T-helper 2 cell (primary cell): ENCODE measurements around the gene BCAS3.
A peak's percentile ranks its signal among the peaks of the same experiment; 100 is the strongest.
"Not testable (repeated sequence)": the region's sequence is repeated elsewhere in the genome, so short reads cannot be mapped to it uniquely, and the experiment has no call there.

ENCODE experiments used
- DNase-seq, 5 experiments: peaks; one replicate each; pipeline versions ENCODE4 v3.0.0 to v3.0.0-alpha.2; 2012 to 2022

Gene BCAS3

GRCh38 chr17:61414141-61414935 is 736.7 kb downstream of the BCAS3 start:
- DNase-seq, result no peak

DNA sequence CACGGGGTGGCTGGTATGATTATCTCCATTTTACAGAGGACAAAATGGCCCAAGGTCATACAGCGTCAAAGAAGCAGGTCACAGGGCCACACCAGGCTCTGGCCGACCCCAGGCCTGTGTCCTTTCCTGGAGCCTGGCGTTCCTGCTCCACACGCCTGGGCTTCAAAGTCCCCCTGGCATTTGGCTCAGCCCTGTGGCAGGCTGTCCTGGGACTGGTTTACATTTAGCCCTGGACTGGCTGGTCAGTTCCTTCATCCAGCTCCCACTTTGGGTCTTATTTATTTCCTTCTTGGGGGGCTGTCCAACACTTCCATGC is 737.2 kb downstream of the BCAS3 start:
- no peak for DNase-seq

DNA sequence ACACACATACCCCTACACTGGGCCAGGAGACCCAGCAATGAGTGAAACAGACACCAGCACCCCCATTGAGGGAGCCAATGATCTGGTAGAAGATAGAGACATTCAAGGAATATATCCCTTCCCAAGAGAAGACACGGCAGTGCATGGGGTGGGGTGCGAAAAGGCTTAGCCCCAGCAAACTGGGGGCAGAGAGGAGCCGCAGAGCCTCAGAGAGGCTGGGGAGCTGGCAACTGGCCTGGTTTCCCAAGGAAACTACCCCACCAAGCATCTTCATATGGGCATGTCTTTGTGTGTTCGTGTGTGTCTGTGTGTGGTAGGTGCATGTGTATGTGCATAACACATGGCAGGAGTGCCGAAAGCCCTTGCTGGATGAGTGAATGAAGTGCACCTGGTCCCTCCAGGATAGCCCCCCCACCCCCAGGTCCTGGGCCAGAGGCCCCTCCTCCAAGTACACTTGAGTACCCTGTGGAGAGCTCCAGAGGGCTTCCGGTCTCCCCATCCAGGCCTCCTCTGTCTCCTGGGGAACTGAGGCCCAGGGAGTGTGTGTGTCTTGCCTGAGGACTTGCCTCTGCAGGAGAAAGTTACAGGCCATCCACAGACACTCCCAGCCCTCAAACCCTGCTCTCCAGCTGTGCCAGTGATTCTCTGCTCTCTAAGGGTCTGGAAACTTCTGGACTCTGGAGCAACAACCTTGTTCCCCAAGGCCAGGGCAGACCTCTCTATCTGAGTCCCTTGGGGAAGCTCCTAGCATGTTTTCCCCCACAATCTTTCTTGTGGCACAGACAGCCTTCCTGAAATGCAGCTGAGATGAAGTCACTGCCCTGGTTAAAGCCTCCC is 737.9 kb downstream of the BCAS3 start:
- no peak for DNase-seq

- DNase-seq, result no peak
These were observed 738.5 kb downstream of the BCAS3 start for GRCh38 chr17:61416211-61416539.

DNA sequence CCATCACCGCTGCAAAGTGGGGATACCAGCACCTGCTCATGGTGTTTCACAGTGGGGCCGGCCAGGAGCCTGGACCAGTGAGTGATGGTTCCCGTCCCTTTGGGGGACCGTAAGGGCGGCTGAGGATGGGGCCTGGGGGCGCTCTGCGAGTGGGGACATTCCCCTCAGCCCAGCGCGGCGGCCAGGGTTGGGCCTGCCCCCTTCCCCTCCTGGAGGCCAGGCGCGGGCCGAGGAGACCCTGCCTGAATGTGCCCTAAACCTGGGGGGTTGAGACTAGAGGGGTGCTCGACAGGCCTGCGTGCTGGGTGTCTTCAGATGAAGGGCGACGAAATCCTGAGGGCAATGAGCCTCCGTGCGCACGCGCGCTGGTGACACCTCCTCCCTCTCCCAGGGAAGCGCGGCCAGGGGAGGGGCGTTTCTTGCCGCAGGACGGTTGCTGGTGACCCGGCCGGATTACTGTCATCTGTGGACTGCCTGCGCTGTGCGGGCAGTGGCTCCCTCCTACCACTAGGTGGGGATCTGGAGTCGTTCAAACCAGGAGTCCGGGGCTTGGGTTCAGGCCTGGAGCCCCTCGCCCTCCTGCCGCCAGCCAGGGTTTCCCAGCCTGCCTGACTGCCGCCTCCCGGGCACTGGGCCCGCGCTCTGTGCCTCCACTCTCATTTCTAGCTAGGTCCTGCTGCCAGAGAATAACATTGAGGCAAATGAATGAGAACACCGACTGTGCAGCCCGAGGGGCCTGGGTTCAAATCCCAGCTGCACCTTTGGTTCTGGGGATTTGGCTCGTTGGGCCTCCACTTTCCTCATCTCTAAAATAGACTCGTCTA is 739.1 kb downstream of the BCAS3 start:
- peak in 3 of 5 experiments; percentile 43 to 66 (median 47) for DNase-seq

- DNase-seq, result no peak
These were observed 740.8 kb downstream of the BCAS3 start for GRCh38 chr17:61418449-61418848.

GRCh38 chr17:61419496-61420046 is 741.9 kb downstream of the BCAS3 start:
- no peak for DNase-seq

- DNase-seq, result no peak
These were observed 742.4 kb downstream of the BCAS3 start for GRCh38 chr17:61420052-61420451.

DNA sequence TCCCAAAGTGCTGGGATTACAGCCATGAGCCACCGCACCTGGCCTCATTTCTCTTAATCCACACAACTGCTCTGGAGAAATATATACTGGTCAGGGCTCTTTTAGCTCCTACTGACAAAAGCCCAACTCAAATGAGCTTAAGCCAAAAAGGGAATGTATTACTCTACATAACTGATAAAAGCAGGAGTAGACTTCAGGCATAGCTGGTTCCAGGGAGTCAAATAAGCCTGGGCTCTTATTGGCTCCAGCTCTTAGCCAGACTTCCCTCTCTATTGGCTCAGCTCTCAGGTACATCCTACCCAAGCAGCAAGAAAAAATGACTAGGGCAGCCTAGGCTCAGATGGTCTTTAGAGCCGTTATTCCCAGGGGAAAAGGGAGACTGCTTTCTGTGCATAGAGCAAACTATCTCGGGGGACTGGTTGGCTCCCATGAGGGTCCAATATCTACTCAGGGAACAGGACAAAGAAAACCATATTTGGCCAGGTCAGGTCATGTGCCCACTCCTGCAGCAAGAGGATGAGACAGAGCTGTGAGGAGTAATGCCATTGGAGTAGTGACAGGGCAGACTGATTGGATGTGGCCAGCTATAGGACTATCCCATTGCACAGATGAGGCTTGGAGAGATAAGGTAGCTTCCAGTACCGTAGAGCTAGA is 743.2 kb downstream of the BCAS3 start:
- DNase-seq, result no peak

- DNase-seq, result no peak
These were observed 743.8 kb downstream of the BCAS3 start for GRCh38 chr17:61421460-61421859.

DNA sequence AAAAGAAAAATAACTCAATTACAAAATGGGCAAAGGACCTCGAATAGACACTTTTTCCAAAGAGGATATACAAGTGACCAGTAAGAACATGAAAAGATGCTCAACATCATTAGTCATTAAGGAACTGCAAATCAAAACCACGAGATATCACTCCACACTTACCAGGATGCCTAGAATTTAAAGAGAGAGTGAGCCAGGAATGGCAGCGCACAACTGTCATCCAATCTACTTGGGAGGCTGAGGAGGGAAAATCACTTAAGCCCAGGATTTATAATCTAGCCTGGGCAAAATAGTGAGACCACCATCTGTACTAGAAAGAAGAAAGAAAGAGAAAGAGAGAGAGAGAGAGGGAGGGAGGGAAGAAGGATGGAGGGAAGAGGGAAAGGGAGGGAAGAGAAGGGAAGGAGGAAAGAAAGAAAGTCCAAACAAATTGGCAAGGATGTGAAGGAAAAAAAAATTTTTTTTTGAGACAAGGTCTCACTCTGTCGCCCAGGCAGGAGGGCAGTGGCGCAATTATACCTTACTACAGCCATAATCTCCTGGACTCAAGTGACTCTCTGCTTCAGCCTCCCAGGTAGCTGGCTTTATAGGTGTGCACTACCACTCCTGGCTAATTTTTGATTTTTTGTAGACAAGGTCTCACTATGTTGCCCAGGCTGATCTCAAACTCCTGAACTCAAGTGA is 744.6 kb downstream of the BCAS3 start:
- DNase-seq, result no peak

- no peak for DNase-seq
These were observed 745.2 kb downstream of the BCAS3 start for GRCh38 chr17:61422869-61423268.

DNA sequence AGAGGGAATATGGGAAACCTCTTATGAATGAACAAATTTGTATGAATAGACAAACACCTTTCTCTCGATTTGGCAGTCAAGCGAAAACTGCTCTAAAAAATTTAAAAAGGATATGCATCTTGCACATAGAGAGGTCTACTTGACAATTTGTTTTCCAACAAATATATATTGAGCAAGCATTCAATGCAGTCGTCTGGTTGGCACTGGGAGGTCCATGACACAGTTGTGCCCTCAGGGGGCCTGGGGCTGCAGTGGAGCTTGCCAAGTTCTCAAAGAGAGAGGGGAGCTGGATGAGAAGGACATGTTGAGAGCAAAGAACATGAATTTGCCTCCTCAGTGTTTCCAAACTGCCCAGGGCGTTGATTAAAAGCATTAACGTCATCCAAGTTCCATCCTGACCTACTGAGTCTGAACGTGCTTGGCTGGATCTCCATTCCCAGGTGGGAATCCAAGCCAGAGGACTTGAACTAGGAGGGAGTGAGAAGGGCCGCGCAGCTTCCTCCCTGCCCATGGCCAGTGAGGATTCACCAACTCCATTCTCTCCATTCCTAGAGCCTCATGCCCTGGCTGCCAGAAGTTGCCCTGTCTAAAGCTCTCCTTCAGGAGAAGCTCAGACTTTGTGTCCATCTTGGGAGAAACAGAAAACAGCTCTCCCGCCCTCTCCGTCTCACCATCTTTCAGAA is 746.5 kb downstream of the BCAS3 start:
- no peak for DNase-seq

GRCh38 chr17:61425682-61426481 is 748.2 kb downstream of the BCAS3 start:
- peak in 1 of 5 experiments; percentile 40 for DNase-seq

- no peak for DNase-seq
These were observed 749.0 kb downstream of the BCAS3 start for GRCh38 chr17:61426482-61427304.

- DNase-seq, result no peak
These were observed 749.9 kb downstream of the BCAS3 start for GRCh38 chr17:61427567-61427966.

DNA sequence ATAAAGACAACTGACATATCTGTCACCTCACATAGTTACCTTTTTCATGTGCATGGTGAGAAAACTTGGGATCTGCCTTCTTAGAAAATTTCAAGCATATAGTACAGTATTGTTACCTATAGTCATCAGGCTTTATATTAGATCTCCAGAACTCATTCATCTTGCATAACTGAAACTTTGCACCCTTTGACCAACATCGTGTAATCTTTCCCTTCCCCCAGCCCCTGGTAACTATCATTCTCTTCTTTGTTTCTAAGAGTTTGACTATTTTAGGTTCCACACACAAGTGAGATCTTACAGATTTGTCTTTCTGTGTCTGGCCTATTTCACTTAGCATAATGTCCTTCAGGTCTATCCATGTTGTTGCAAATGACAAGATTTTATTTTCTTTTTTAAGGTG is 751.6 kb downstream of the BCAS3 start:
- DNase-seq, result no peak

DNA sequence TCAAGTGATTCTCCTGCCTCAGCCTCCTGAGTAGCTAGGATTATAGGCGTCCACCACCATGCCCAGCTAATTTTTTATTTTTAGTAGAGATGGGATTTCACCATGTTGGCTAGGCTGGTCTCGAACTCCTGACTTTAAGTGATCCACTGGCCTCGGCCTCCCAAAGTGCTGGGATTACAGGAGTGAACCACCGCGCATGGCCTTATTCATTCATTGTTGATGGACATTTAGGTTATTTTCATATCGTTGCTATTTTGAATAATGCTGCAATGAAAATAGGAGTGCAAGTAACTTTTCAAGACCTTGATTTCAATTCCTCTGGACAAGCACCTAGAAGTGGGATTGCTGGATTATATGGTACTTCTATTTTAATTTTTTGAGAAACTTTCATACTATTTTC is 752.2 kb downstream of the BCAS3 start:
- not testable (repeated sequence) for DNase-seq

GRCh38 chr17:61431594-61432311 is 754.1 kb downstream of the BCAS3 start:
- DNase-seq, result no peak
